ENCODE results near the gene TMA7B.
A peak's percentile ranks its signal among the peaks of the same experiment; 100 is the strongest.

The TMA7B gene

DNA sequence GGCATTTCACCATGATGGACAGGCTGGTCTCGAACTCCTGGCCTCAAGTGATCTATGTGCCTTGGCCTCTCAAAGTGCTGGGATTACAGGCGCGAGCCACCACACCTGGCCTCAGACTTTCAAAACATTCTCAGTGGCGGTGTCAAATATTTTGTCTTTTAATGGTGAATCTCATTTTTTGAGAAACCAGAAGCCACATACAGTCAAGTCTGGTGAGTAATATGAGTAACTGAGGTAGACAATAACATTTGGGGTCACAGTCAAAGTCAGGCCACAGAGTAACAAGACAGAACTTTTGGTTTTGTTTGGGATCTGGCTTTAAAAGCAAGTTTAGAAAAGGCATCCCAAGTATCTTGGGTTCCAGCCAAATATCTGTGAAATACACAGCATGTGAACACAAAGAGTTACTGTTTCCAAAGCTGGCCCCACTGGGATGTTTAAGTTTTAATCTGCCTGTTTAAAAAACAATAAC, 5.6 kb upstream of the TMA7B start:
- no peak overlapping the region for H3K4me2 ChIP-seq (ENCODE audit: low read length, poor library complexity, severe bottlenecking)
- H2AK5ac ChIP-seq (ENCODE audit: low read length, severe bottlenecking): no peak overlapping the region
- H4K91ac ChIP-seq (ENCODE audit: low read length): no peak overlapping the region
- no peak overlapping the region for H3K9ac ChIP-seq (ENCODE audit: low read length)
- H3K4ac ChIP-seq (ENCODE audit: low read depth in 1 of 2, low read length in 2 of 2): no peak overlapping the region
- H3K9me3 ChIP-seq (ENCODE audit: control insufficient read depth, low read length): no peaks in the 10 kb centered on the region
- no peak overlapping the region for H2BK120ac ChIP-seq (ENCODE audit: low read depth, low read length)
- H3K79me1 ChIP-seq (replicated peaks; ENCODE audit: low read length, poor library complexity, severe bottlenecking): no peaks in the 10 kb centered on the region
- H2AFZ ChIP-seq (ENCODE audit: low read depth, low read length): no peak overlapping the region
- no peak overlapping the region for H4K8ac ChIP-seq (ENCODE audit: low read length)
- no peak overlapping the region for H2BK5ac ChIP-seq (ENCODE audit: low read depth, low read length, poor library complexity, severe bottlenecking)
- no peak overlapping the region for H2BK12ac ChIP-seq (ENCODE audit: low read length in 2 of 2)
- H3K14ac ChIP-seq (ENCODE audit: low read length in 2 of 2): no peak overlapping the region
- 73% methylated on average over 4 of the region's 4 CpGs for WGBS
- peaks cover 10% of the 10 kb centered on the region for H3K4me1 ChIP-seq (ENCODE audit: control insufficient read depth, insufficient read depth, low read depth, low read length)
- H3K4me3 ChIP-seq (ENCODE audit: insufficient read depth in 1 of 2, low read depth in 1 of 2, low read length in 2 of 2): no peak overlapping the region
- H3K27me3 ChIP-seq (ENCODE audit: control insufficient read depth in 1 of 2, insufficient read depth in 1 of 2, low read length in 2 of 2): peaks cover 7 to 43% of the 10 kb centered on the region in 2 experiments
- H2BK15ac ChIP-seq (ENCODE audit: low read depth, poor library complexity, severe bottlenecking): no peak overlapping the region
- peak overlapping the region; percentile 43 for H3K27ac ChIP-seq (ENCODE audit: low read length, poor library complexity, severe bottlenecking)
- H3K18ac ChIP-seq (ENCODE audit: low read depth in 1 of 2, low read length in 2 of 2): no peak overlapping the region
- no peak overlapping the region for H3K23ac ChIP-seq (ENCODE audit: low read length in 2 of 2)
- no peaks in the 10 kb centered on the region for H3K36me3 ChIP-seq (ENCODE audit: control insufficient read depth in 1 of 2, insufficient read depth in 2 of 2, low read depth in 1 of 2, low read length in 2 of 2)
- DNase-seq: peak; percentile 78

GRCh38 chr22:39955675-39956074, 4.5 kb upstream of the TMA7B start:
- Histone ChIP-seq H3K4me2 (ENCODE audit: low read length, poor library complexity, severe bottlenecking) (no peak overlapping the region), H3K27me3 (ENCODE audit: control insufficient read depth in 1 of 2, insufficient read depth in 1 of 2, low read length in 2 of 2) (peaks cover 0 to 37% of the 10 kb centered on the region in 2 experiments), H3K14ac (ENCODE audit: low read length in 2 of 2) (no peak overlapping the region), H4K8ac (ENCODE audit: low read length) (no peak overlapping the region), H2BK12ac (ENCODE audit: low read length in 2 of 2) (peak overlapping the region in 1 of 2 experiments; percentile 21), H2AK5ac (ENCODE audit: low read length, severe bottlenecking) (peak overlapping the region; percentile 13), H4K91ac (ENCODE audit: low read length) (no peak overlapping the region), H3K4ac (ENCODE audit: low read depth in 1 of 2, low read length in 2 of 2) (no peak overlapping the region), H3K36me3 (ENCODE audit: control insufficient read depth in 1 of 2, insufficient read depth in 2 of 2, low read depth in 1 of 2, low read length in 2 of 2) (no peaks in the 10 kb centered on the region), H3K9ac (ENCODE audit: low read length) (no peak overlapping the region), H2BK15ac (ENCODE audit: low read depth, poor library complexity, severe bottlenecking) (no peak overlapping the region), H2BK120ac (ENCODE audit: low read depth, low read length) (no peak overlapping the region), H3K4me3 (ENCODE audit: insufficient read depth in 1 of 2, low read depth in 1 of 2, low read length in 2 of 2) (no peak overlapping the region), H3K4me1 (ENCODE audit: control insufficient read depth, insufficient read depth, low read depth, low read length) (peaks cover 16% of the 10 kb centered on the region), H3K9me3 (ENCODE audit: control insufficient read depth, low read length) (no peaks in the 10 kb centered on the region), H3K27ac (ENCODE audit: low read length, poor library complexity, severe bottlenecking) (no peak overlapping the region), H2BK5ac (ENCODE audit: low read depth, low read length, poor library complexity, severe bottlenecking) (no peak overlapping the region), H3K79me1 (replicated peaks; ENCODE audit: low read length, poor library complexity, severe bottlenecking) (no peaks in the 10 kb centered on the region), H3K23ac (ENCODE audit: low read length in 2 of 2) (no peak overlapping the region), H3K18ac (ENCODE audit: low read depth in 1 of 2, low read length in 2 of 2) (no peak overlapping the region), H2AFZ (ENCODE audit: low read depth, low read length) (no peak overlapping the region)
- DNase-seq: peak; percentile 6
- WGBS: 100% methylated on average over 1 of the region's 2 CpGs

- Histone ChIP-seq H3K4me3 (ENCODE audit: insufficient read depth in 1 of 2, low read depth in 1 of 2, low read length in 2 of 2) (no peak overlapping the region), H2BK120ac (ENCODE audit: low read depth, low read length) (no peak overlapping the region), H3K4ac (ENCODE audit: low read depth in 1 of 2, low read length in 2 of 2) (no peak overlapping the region), H3K4me1 (ENCODE audit: control insufficient read depth, insufficient read depth, low read depth, low read length) (peaks cover 23% of the 10 kb centered on the region), H2AFZ (ENCODE audit: low read depth, low read length) (no peak overlapping the region), H2BK5ac (ENCODE audit: low read depth, low read length, poor library complexity, severe bottlenecking) (no peak overlapping the region), H3K9ac (ENCODE audit: low read length) (no peak overlapping the region), H3K14ac (ENCODE audit: low read length in 2 of 2) (no peak overlapping the region), H4K91ac (ENCODE audit: low read length) (no peak overlapping the region), H3K36me3 (ENCODE audit: control insufficient read depth in 1 of 2, insufficient read depth in 2 of 2, low read depth in 1 of 2, low read length in 2 of 2) (no peaks in the 10 kb centered on the region), H2BK12ac (ENCODE audit: low read length in 2 of 2) (no peak overlapping the region), H3K9me3 (ENCODE audit: control insufficient read depth, low read length) (no peaks in the 10 kb centered on the region), H3K27ac (ENCODE audit: low read length, poor library complexity, severe bottlenecking) (no peak overlapping the region), H3K4me2 (ENCODE audit: low read length, poor library complexity, severe bottlenecking) (no peak overlapping the region), H3K27me3 (ENCODE audit: control insufficient read depth in 1 of 2, insufficient read depth in 1 of 2, low read length in 2 of 2) (peaks cover 0 to 37% of the 10 kb centered on the region in 2 experiments), H2AK5ac (ENCODE audit: low read length, severe bottlenecking) (no peak overlapping the region), H2BK15ac (ENCODE audit: low read depth, poor library complexity, severe bottlenecking) (no peak overlapping the region), H3K18ac (ENCODE audit: low read depth in 1 of 2, low read length in 2 of 2) (peak overlapping the region in 1 of 2 experiments; percentile 5), H3K23ac (ENCODE audit: low read length in 2 of 2) (no peak overlapping the region), H4K8ac (ENCODE audit: low read length) (no peak overlapping the region), H3K79me1 (replicated peaks; ENCODE audit: low read length, poor library complexity, severe bottlenecking) (no peaks in the 10 kb centered on the region)
- WGBS: 83% methylated on average over 8 of the region's 10 CpGs
- peak; percentile 22 for DNase-seq
These were observed 3.1 kb upstream of the TMA7B start for GRCh38 chr22:39956932-39957664.

DNA sequence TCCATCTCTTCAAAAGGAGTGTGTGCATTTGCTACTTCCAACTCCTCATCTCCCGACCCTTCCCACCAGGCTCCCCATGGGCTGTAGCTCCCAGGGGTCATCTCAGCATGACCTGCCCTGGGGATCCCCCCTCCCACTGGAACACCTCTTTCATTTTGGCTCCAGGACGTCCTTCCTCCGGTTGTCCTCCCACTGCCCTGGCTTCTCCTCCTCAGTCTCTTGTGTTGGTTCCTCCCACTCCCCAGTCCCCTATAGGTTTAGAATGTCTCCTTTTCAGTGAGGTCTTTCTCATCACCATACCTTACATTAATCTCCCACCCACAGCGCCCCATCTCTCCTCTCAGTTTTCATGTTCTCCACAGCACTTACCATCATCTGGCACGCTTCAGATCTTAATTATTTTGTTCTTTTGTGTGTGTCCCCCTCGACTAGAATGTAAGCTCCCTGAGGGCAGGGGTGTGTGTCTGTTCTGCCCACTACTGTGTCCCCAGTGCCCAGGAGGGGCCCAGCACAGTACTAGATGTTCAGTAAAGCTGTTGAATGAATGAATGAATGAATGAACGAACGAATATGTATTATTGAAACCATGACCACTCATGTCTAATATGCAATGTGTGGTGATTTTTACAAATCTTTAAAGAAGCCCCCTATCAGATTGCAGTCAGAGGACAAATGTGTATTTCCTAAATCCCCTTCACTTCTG, 2.0 kb upstream of the TMA7B start:
- no peak overlapping the region for H2BK15ac ChIP-seq (ENCODE audit: low read depth, poor library complexity, severe bottlenecking)
- H3K9me3 ChIP-seq (ENCODE audit: control insufficient read depth, low read length): no peaks in the 10 kb centered on the region
- no peak overlapping the region for H3K4me2 ChIP-seq (ENCODE audit: low read length, poor library complexity, severe bottlenecking)
- no peak overlapping the region for H2BK12ac ChIP-seq (ENCODE audit: low read length in 2 of 2)
- 92% methylated on average over 6 of the region's 8 CpGs for WGBS
- no peak overlapping the region for H3K4ac ChIP-seq (ENCODE audit: low read depth in 1 of 2, low read length in 2 of 2)
- H3K36me3 ChIP-seq (ENCODE audit: control insufficient read depth in 1 of 2, insufficient read depth in 2 of 2, low read depth in 1 of 2, low read length in 2 of 2): no peaks in the 10 kb centered on the region
- H4K8ac ChIP-seq (ENCODE audit: low read length): no peak overlapping the region
- H2AK5ac ChIP-seq (ENCODE audit: low read length, severe bottlenecking): no peak overlapping the region
- H4K91ac ChIP-seq (ENCODE audit: low read length): no peak overlapping the region
- H3K4me1 ChIP-seq (ENCODE audit: control insufficient read depth, insufficient read depth, low read depth, low read length): peaks cover 26% of the 10 kb centered on the region
- no peak overlapping the region for H3K18ac ChIP-seq (ENCODE audit: low read depth in 1 of 2, low read length in 2 of 2)
- no peak overlapping the region for H2AFZ ChIP-seq (ENCODE audit: low read depth, low read length)
- no peaks in the 10 kb centered on the region for H3K79me1 ChIP-seq (replicated peaks; ENCODE audit: low read length, poor library complexity, severe bottlenecking)
- H3K4me3 ChIP-seq (ENCODE audit: insufficient read depth in 1 of 2, low read depth in 1 of 2, low read length in 2 of 2): no peak overlapping the region
- H3K27me3 ChIP-seq (ENCODE audit: control insufficient read depth in 1 of 2, insufficient read depth in 1 of 2, low read length in 2 of 2): peaks cover 0 to 29% of the 10 kb centered on the region in 2 experiments
- no peak overlapping the region for H3K9ac ChIP-seq (ENCODE audit: low read length)
- H3K27ac ChIP-seq (ENCODE audit: low read length, poor library complexity, severe bottlenecking): no peak overlapping the region
- H2BK120ac ChIP-seq (ENCODE audit: low read depth, low read length): no peak overlapping the region
- H2BK5ac ChIP-seq (ENCODE audit: low read depth, low read length, poor library complexity, severe bottlenecking): no peak overlapping the region
- DNase-seq: no peak
- H3K14ac ChIP-seq (ENCODE audit: low read length in 2 of 2): no peak overlapping the region
- no peak overlapping the region for H3K23ac ChIP-seq (ENCODE audit: low read length in 2 of 2)
